ENCODE results near the gene DNAH17. TPM values are rescaled to one million over a fixed set of nuclear protein-coding genes. Genes with fewer than 3 reads are reported as not detected.

The DNAH17 gene
- total RNA-seq, 1 donor from 2014 or later = not detected

GRCh38 chr17:78418326-78419026 lies 158.7 kb downstream of the DNAH17 start:
- intact Hi-C loops (cut with micrococcal nuclease) = no loop called here

- intact Hi-C loops (cut with micrococcal nuclease) = no loop called here
Measured at GRCh38 chr17:78417531-78417909, 159.7 kb downstream of the DNAH17 start.

GRCh38 chr17:78416791-78417530 lies 160.2 kb downstream of the DNAH17 start:
- intact Hi-C loops (cut with micrococcal nuclease) = no loop called here

GRCh38 chr17:78415821-78416711 lies 161.1 kb downstream of the DNAH17 start:
- intact Hi-C loops (cut with micrococcal nuclease) = loop anchor here (2.0 kb wide), 1 partner anchor 55 kb away; the partner anchor contains the start of gene SOCS3

- intact Hi-C loops (cut with micrococcal nuclease) = loop anchor here (2.0 kb wide), 1 partner anchor 54 kb away; the partner anchor contains the start of gene SOCS3
Measured at GRCh38 chr17:78414178-78415162, 162.7 kb downstream of the DNAH17 start.

GRCh38 chr17:78412403-78412802 lies 164.8 kb downstream of the DNAH17 start:
- intact Hi-C loops (cut with micrococcal nuclease) = no loop called here

GRCh38 chr17:78411241-78411857 lies 165.8 kb downstream of the DNAH17 start:
- intact Hi-C loops (cut with micrococcal nuclease) = no loop called here

- intact Hi-C loops (cut with micrococcal nuclease) = no loop called here
Measured at GRCh38 chr17:78409191-78409928, 167.8 kb downstream of the DNAH17 start.

- intact Hi-C loops (cut with micrococcal nuclease) = no loop called here
Measured at GRCh38 chr17:78408476-78409050, 168.6 kb downstream of the DNAH17 start.

- intact Hi-C loops (cut with micrococcal nuclease) = no loop called here
Measured at GRCh38 chr17:78407387-78408000, 169.7 kb downstream of the DNAH17 start.

GRCh38 chr17:78406920-78407319 lies 170.3 kb downstream of the DNAH17 start:
- intact Hi-C loops (cut with micrococcal nuclease) = no loop called here

GRCh38 chr17:78406396-78406795 lies 170.8 kb downstream of the DNAH17 start:
- intact Hi-C loops (cut with micrococcal nuclease) = no loop called here

GRCh38 chr17:78403822-78404221 lies 173.4 kb downstream of the DNAH17 start:
- intact Hi-C loops (cut with micrococcal nuclease) = no loop called here

GRCh38 chr17:78401891-78402290 lies 175.3 kb downstream of the DNAH17 start:
- intact Hi-C loops (cut with micrococcal nuclease) = no loop called here

- intact Hi-C loops (cut with micrococcal nuclease) = no loop called here
Measured at GRCh38 chr17:78401246-78401645, 175.9 kb downstream of the DNAH17 start.

- intact Hi-C loops (cut with micrococcal nuclease) = no loop called here
Measured at GRCh38 chr17:78400581-78401240, 176.5 kb downstream of the DNAH17 start.

GRCh38 chr17:78399693-78400144 lies 177.5 kb downstream of the DNAH17 start:
- intact Hi-C loops (cut with micrococcal nuclease) = no loop called here

Data from T-helper 2 cell treated with Interferon-gamma antibody and Interleukin-4, amounts not matched to agents 100 ng/mL and 5 ng/mL, for 36 hours (primary cell).